Neutrophil (primary cell): ENCODE data around the gene TUBB.

Source experiments
- H3K27ac ChIP-seq: fragments of 200-600 bp; sonication (generic); 2 replicates; pipeline ENCODE4 v1.5.1; 2016; ENCODE audit warnings: mild to moderate bottlenecking, moderate library complexity
- H3K27me3 ChIP-seq: fragments of 200-600 bp; sonication (generic); 2 replicates; pipeline ENCODE4 v1.6.0; 2016; ENCODE audit warnings: mild to moderate bottlenecking
- H3K36me3 ChIP-seq: fragments of 200-600 bp; sonication (generic); 2 replicates; pipeline ENCODE4 v1.5.1; 2017
- H3K4me1 ChIP-seq, 2 experiments: fragments of 200-600 bp in 1 of 2; sonication (generic) in 1 of 2; 1 replicate in 1 of 2; 2 replicates in 1 of 2; pipeline versions ENCODE4 v1.5.1 to v1.6.1; 2013 to 2016; ENCODE audit warnings: low read depth in 1 of 2, low read length in 1 of 2, mild to moderate bottlenecking in 1 of 2, moderate library complexity in 1 of 2; ENCODE audit not compliant: control insufficient read depth in 1 of 2, insufficient read depth in 1 of 2
- H3K4me3 ChIP-seq, 2 experiments: fragments of 200-600 bp in 1 of 2; sonication (generic) in 1 of 2; 1 replicate in 1 of 2; 2 replicates in 1 of 2; pipeline ENCODE4 v1.5.1; 2013 to 2016; ENCODE audit warnings: low read depth in 1 of 2, low read length in 1 of 2, mild to moderate bottlenecking in 1 of 2, moderate library complexity in 1 of 2
- H3K9me3 ChIP-seq: fragments of 200-600 bp; sonication (generic); 2 replicates; pipeline ENCODE4 v1.5.1; 2016
- CTCF ChIP-seq: fragments of 200-600 bp; sonication (generic); IDR thresholded peaks from 2 replicates; pipeline ENCODE4 v1.5.1; 2016; ENCODE audit warnings: antibody characterized with exemption

The TUBB gene

GRCh38 chr6:30747902-30748769 lies 28.0 kb downstream of the TUBB start:
- Histone ChIP-seq H3K4me1 (peaks cover 18 to 34% of the 10 kb centered on the region in 2 experiments), H3K4me3 (no peak overlapping the region), H3K27ac (no peak overlapping the region), H3K36me3 (no peaks in the 10 kb centered on the region), H3K9me3 (no peaks in the 10 kb centered on the region), H3K27me3 (no peaks in the 10 kb centered on the region)
- TF ChIP-seq CTCF: no peak

GRCh38 chr6:30748851-30749540 lies 28.8 kb downstream of the TUBB start:
- peaks cover 18 to 33% of the 10 kb centered on the region in 2 experiments for H3K4me1 ChIP-seq
- no peak for TF ChIP-seq CTCF
- H3K9me3 ChIP-seq: no peaks in the 10 kb centered on the region
- H3K27ac ChIP-seq: no peak overlapping the region
- H3K27me3 ChIP-seq: no peaks in the 10 kb centered on the region
- no peaks in the 10 kb centered on the region for H3K36me3 ChIP-seq
- no peak overlapping the region for H3K4me3 ChIP-seq

GRCh38 chr6:30749554-30750378 lies 29.6 kb downstream of the TUBB start:
- no peak for TF ChIP-seq CTCF
- Histone ChIP-seq H3K36me3 (no peaks in the 10 kb centered on the region), H3K9me3 (no peaks in the 10 kb centered on the region), H3K4me1 (peaks cover 14 to 26% of the 10 kb centered on the region in 2 experiments), H3K4me3 (no peak overlapping the region), H3K27me3 (no peaks in the 10 kb centered on the region), H3K27ac (no peak overlapping the region)

- H3K27ac ChIP-seq: no peak overlapping the region
- TF ChIP-seq CTCF: no peak
- peaks cover 9 to 20% of the 10 kb centered on the region in 2 experiments for H3K4me1 ChIP-seq
These were observed 30.2 kb downstream of the TUBB start for GRCh38 chr6:30750379-30750668.

GRCh38 chr6:30752157-30752927 lies 32.2 kb downstream of the TUBB start:
- H3K4me3 ChIP-seq: no peak overlapping the region
- no peaks in the 10 kb centered on the region for H3K36me3 ChIP-seq
- peaks cover 4% of the 10 kb centered on the region for H3K27me3 ChIP-seq
- H3K9me3 ChIP-seq: no peaks in the 10 kb centered on the region
- TF ChIP-seq CTCF: no peak
- peaks cover 14 to 20% of the 10 kb centered on the region in 2 experiments for H3K4me1 ChIP-seq
- peak overlapping the region; percentile 22 for H3K27ac ChIP-seq

More at GRCh38 chr6:30750379-30750668, 30.2 kb downstream of the TUBB start:
- H3K27me3 ChIP-seq: peaks cover 4% of the 10 kb centered on the region
- no peaks in the 10 kb centered on the region for H3K36me3 ChIP-seq
- no peak overlapping the region for H3K4me3 ChIP-seq
- no peaks in the 10 kb centered on the region for H3K9me3 ChIP-seq
